H9 (cell line): Measurements from ENCODE around the gene PSMD5. TPM values are rescaled to one million over a fixed set of nuclear protein-coding genes. Genes with fewer than 3 reads are reported as not detected.

Experiments used
- DNase-seq: peaks from one replicate; pipeline ENCODE4 v3.0.0-alpha.2; 2017
- H2AFZ ChIP-seq: one replicate; pipeline ENCODE4 v1.6.1; 2013; ENCODE audit warnings: mild to moderate bottlenecking, low read length, control low read depth, moderate library complexity
- H2AK5ac ChIP-seq: 2 replicates; pipeline ENCODE4 v1.6.1; 2013; ENCODE audit warnings: low read length, control low read depth, mixed read lengths; ENCODE audit not compliant: insufficient read length
- H2BK120ac ChIP-seq: one replicate; pipeline ENCODE4 v1.6.1; 2013; ENCODE audit warnings: low read depth, mild to moderate bottlenecking, low read length, control low read depth, inconsistent platforms; ENCODE audit not compliant: poor library complexity, severe bottlenecking
- H2BK12ac ChIP-seq: 2 replicates; pipeline ENCODE4 v1.6.1; 2013; ENCODE audit warnings: low read length, control low read depth, mixed read lengths, low read depth; ENCODE audit not compliant: insufficient read length
- H2BK15ac ChIP-seq: 2 replicates; pipeline ENCODE4 v1.6.1; 2013; ENCODE audit warnings: low read depth, low read length, control low read depth
- H2BK20ac ChIP-seq: one replicate; pipeline ENCODE4 v1.6.1; 2013; ENCODE audit warnings: low read depth, mild to moderate bottlenecking, low read length, control low read depth, inconsistent platforms; ENCODE audit not compliant: poor library complexity, severe bottlenecking
- H2BK5ac ChIP-seq: 2 replicates; pipeline ENCODE4 v1.6.1; 2013; ENCODE audit warnings: low read length, control low read depth, mixed read lengths; ENCODE audit not compliant: insufficient read length
- H3K14ac ChIP-seq: 2 replicates; pipeline ENCODE4 v1.6.1; 2013; ENCODE audit warnings: low read length, control low read depth; ENCODE audit not compliant: insufficient read depth
- H3K18ac ChIP-seq: 2 replicates; pipeline ENCODE4 v1.6.1; 2013; ENCODE audit warnings: low read depth, mild to moderate bottlenecking, mixed read lengths, low read length, control low read depth; ENCODE audit not compliant: insufficient read length
- H3K23ac ChIP-seq: 2 replicates; pipeline ENCODE4 v1.6.1; 2013; ENCODE audit warnings: low read length, control low read depth, mixed read lengths, low read depth; ENCODE audit not compliant: insufficient read length
- H3K23me2 ChIP-seq: 2 replicates; pipeline ENCODE4 v1.6.1; 2013; ENCODE audit warnings: low read depth, mild to moderate bottlenecking, mixed read lengths, low read length, control low read depth; ENCODE audit not compliant: insufficient read length, poor library complexity, severe bottlenecking
- H3K27ac ChIP-seq: 2 replicates; pipeline ENCODE4 v1.5.1; 2013; ENCODE audit warnings: low read length, control low read depth, mixed read lengths, low read depth; ENCODE audit not compliant: insufficient read length
- H3K27me3 ChIP-seq: 2 replicates; pipeline ENCODE4 v1.6.1; 2013; ENCODE audit warnings: low read length, control low read depth, inconsistent platforms; ENCODE audit not compliant: insufficient read depth
- H3K4ac ChIP-seq: 2 replicates; pipeline ENCODE4 v1.6.1; 2013; ENCODE audit warnings: low read depth, mild to moderate bottlenecking, control low read depth, inconsistent platforms, low read length, moderate library complexity
- H3K4me1 ChIP-seq: 2 replicates; pipeline ENCODE4 v1.6.1; 2013; ENCODE audit warnings: low read length, control low read depth, inconsistent platforms; ENCODE audit not compliant: insufficient read depth
- H3K4me2 ChIP-seq: 2 replicates; pipeline ENCODE4 v1.6.1; 2013; ENCODE audit warnings: low read length, control low read depth, mixed read lengths; ENCODE audit not compliant: insufficient read length, insufficient read depth
- H3K56ac ChIP-seq: 2 replicates; pipeline ENCODE4 v1.6.1; 2013; ENCODE audit warnings: low read depth, mild to moderate bottlenecking, mixed read lengths, low read length, control low read depth; ENCODE audit not compliant: insufficient read length
- H3K79me1 ChIP-seq: 2 replicates; pipeline ENCODE4 v1.6.1; 2013; ENCODE audit warnings: low read depth, mild to moderate bottlenecking, moderate library complexity, low read length, control low read depth, inconsistent platforms; ENCODE audit not compliant: insufficient read depth, poor library complexity, severe bottlenecking
- H3K79me2 ChIP-seq: 2 replicates; pipeline ENCODE4 v1.6.1; 2013; ENCODE audit warnings: low read length, control low read depth, inconsistent platforms; ENCODE audit not compliant: insufficient read depth
- H3K9ac ChIP-seq: 2 replicates; pipeline ENCODE4 v1.6.1; 2013; ENCODE audit warnings: low read length, control low read depth, mixed read lengths; ENCODE audit not compliant: insufficient read length; ENCODE audit errors: extremely low read depth
- H3K9me3 ChIP-seq: one replicate; pipeline ENCODE4 v1.6.1; 2013; ENCODE audit warnings: low read depth, low read length, inconsistent platforms; ENCODE audit not compliant: control insufficient read depth
- H3T11ph ChIP-seq: one replicate; pipeline ENCODE4 v1.6.1; 2013; ENCODE audit warnings: mild to moderate bottlenecking, low read length, control low read depth, inconsistent platforms
- H4K20me1 ChIP-seq: one replicate; pipeline ENCODE4 v1.6.1; 2013; ENCODE audit not compliant: control insufficient read depth, insufficient read length, insufficient read depth
- H4K5ac ChIP-seq: 2 replicates; pipeline ENCODE4 v1.6.1; 2013; ENCODE audit warnings: low read depth, mild to moderate bottlenecking, mixed read lengths, low read length, control low read depth; ENCODE audit not compliant: insufficient read length
- H4K8ac ChIP-seq: replicated peaks from 2 replicates; pipeline ENCODE4 v1.6.1; 2013; ENCODE audit warnings: low read length, control low read depth, mixed read lengths, low read depth; ENCODE audit not compliant: insufficient read length
- H4K91ac ChIP-seq: 2 replicates; pipeline ENCODE4 v1.6.1; 2013; ENCODE audit warnings: low read depth, mild to moderate bottlenecking, moderate library complexity, mixed read lengths, low read length, control low read depth; ENCODE audit not compliant: insufficient read length
- H3K27ac Mint-ChIP-seq, 3 experiments: 2 replicates in 2 of 3; 3 replicates in 1 of 3; pipeline ENCODE4 v1.8.0; 2020 to 2021; ENCODE audit warnings: mixed read lengths in 3 of 3, mild to moderate bottlenecking in 1 of 3, moderate library complexity in 1 of 3
- H3K27me3 Mint-ChIP-seq: 2 replicates; pipeline ENCODE4 v1.8.0; 2021; ENCODE audit warnings: low read depth, mild to moderate bottlenecking, moderate library complexity, mixed read lengths
- H3K36me3 Mint-ChIP-seq, 3 experiments: 2 replicates in 2 of 3; 3 replicates in 1 of 3; pipeline ENCODE4 v1.8.0; 2020 to 2021; ENCODE audit warnings: low read depth in 3 of 3, mixed read lengths in 3 of 3; ENCODE audit not compliant: insufficient read depth in 1 of 3
- H3K4me1 Mint-ChIP-seq, 2 experiments: 2 replicates each; pipeline ENCODE4 v1.8.0; 2020; ENCODE audit warnings: mixed read lengths in 2 of 2
- H3K4me3 Mint-ChIP-seq, 2 experiments: 2 replicates in 1 of 2; 3 replicates in 1 of 2; pipeline ENCODE4 v1.8.0; 2020 to 2021; ENCODE audit warnings: mild to moderate bottlenecking in 2 of 2, mixed read lengths in 2 of 2, moderate library complexity in 1 of 2
- H3K9me3 Mint-ChIP-seq, 2 experiments: 2 replicates in 1 of 2; 3 replicates in 1 of 2; pipeline ENCODE4 v1.8.0; 2020; ENCODE audit warnings: mild to moderate bottlenecking in 2 of 2, mixed read lengths in 2 of 2, moderate library complexity in 1 of 2
- WGBS: extraction: QIAGEN DNeasy Blood & Tissue Kit; methylation state at CpG from one replicate; pipeline ENCODE4 v1.1.7; 2013; ENCODE audit warnings: missing lambda C conversion rate, low lambda C conversion rate, mixed read lengths; ENCODE audit not compliant: insufficient read length; ENCODE audit errors: extremely low coverage; 5-methylcytosine and 5-hydroxymethylcytosine counted together
- total RNA-seq: library from RNA; stranded (reverse); gene quantifications from 2 replicates; pipeline ENCODE4 v1.2.1, GENCODE V29; 2021
- TF ChIP-seq, protein P1 (sequence below): fragments of 200-600 bp; sonication (generic); conservative IDR thresholded peaks from 3 replicates; pipeline ENCODE4 v1.8.0; 2021; ENCODE audit warnings: antibody characterized with exemption, mild to moderate bottlenecking

Gene PSMD5
- total RNA-seq, 1 experiment from 2014 or later: 64.9 TPM

- H3K4me1 Mint-ChIP-seq: no peaks in the 10 kb centered on the region
- Histone ChIP-seq H4K5ac (no peak overlapping the region), H3K79me1 (no peaks in the 10 kb centered on the region), H3K27ac (no peak overlapping the region), H2BK12ac (no peak overlapping the region), H3K9me3 (peaks cover 5% of the 10 kb centered on the region), H2AFZ (no peak overlapping the region), H2BK5ac (no peak overlapping the region), H3K23ac (no peak overlapping the region), H2BK120ac (no peak overlapping the region), H3K56ac (no peak overlapping the region), H3K23me2 (no peaks in the 10 kb centered on the region), H3K4me2 (no peak overlapping the region), H2BK15ac (no peak overlapping the region), H2AK5ac (no peak overlapping the region), H4K91ac (no peak overlapping the region), H3K27me3 (no peaks in the 10 kb centered on the region), H3K79me2 (no peaks in the 10 kb centered on the region), H3K18ac (no peak overlapping the region), H3T11ph (no peak overlapping the region), H2BK20ac (no peak overlapping the region), H3K4me1 (no peaks in the 10 kb centered on the region), H4K8ac (no peak overlapping the region), H4K20me1 (no peaks in the 10 kb centered on the region), H3K9ac (no peak overlapping the region), H3K4ac (no peak overlapping the region), H3K14ac (no peak overlapping the region)
- DNase-seq: no peak
- peaks cover 20 to 24% of the 10 kb centered on the region in 2 experiments for H3K9me3 Mint-ChIP-seq
- TF ChIP-seq, protein P1, sequence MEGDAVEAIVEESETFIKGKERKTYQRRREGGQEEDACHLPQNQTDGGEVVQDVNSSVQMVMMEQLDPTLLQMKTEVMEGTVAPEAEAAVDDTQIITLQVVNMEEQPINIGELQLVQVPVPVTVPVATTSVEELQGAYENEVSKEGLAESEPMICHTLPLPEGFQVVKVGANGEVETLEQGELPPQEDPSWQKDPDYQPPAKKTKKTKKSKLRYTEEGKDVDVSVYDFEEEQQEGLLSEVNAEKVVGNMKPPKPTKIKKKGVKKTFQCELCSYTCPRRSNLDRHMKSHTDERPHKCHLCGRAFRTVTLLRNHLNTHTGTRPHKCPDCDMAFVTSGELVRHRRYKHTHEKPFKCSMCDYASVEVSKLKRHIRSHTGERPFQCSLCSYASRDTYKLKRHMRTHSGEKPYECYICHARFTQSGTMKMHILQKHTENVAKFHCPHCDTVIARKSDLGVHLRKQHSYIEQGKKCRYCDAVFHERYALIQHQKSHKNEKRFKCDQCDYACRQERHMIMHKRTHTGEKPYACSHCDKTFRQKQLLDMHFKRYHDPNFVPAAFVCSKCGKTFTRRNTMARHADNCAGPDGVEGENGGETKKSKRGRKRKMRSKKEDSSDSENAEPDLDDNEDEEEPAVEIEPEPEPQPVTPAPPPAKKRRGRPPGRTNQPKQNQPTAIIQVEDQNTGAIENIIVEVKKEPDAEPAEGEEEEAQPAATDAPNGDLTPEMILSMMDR: no peak
- H3K27me3 Mint-ChIP-seq: no peaks in the 10 kb centered on the region
- no CpG with 5 or more reads among the region's 7 CpGs for WGBS
- H3K36me3 Mint-ChIP-seq: peaks cover 8 to 21% (median 14%) of the 10 kb centered on the region in 3 experiments
- no peak overlapping the region; a peak in 1 of 7 replicates for H3K27ac Mint-ChIP-seq
- no peak overlapping the region for H3K4me3 Mint-ChIP-seq
Measured at GRCh38 chr9:120801441-120801840, 41.3 kb downstream of the PSMD5 start.
